MM.1S (cell line): ENCODE data around the gene ADAP1.
"Not testable (repeated sequence)": the region's sequence is repeated elsewhere in the genome, so short reads cannot be mapped to it uniquely, and the experiment has no call there.

Source experiments
- DNase-seq: peaks from one replicate; pipeline ENCODE4 v3.0.0-alpha.2; 2015
- H2AFZ ChIP-seq: fragments of 300-600 bp; sonication (generic); 2 replicates; pipeline ENCODE4 v1.6.0; 2016; ENCODE audit warnings: antibody characterized with exemption, low read length
- H3F3A ChIP-seq: fragments of 300-600 bp; sonication (generic); 2 replicates; pipeline ENCODE4 v1.6.1; 2016; ENCODE audit warnings: mild to moderate bottlenecking, antibody characterized with exemption, low read length, moderate library complexity, mixed read lengths; ENCODE audit not compliant: insufficient read depth
- H3K27ac ChIP-seq: fragments of 300-600 bp; sonication (generic); 2 replicates; pipeline ENCODE4 v1.5.1; 2016; ENCODE audit warnings: mild to moderate bottlenecking, low read length
- H3K27me3 ChIP-seq: fragments of 300-600 bp; sonication (generic); replicated peaks from 2 replicates; pipeline ENCODE4 v1.6.0; 2016; ENCODE audit warnings: low read length; ENCODE audit not compliant: insufficient read depth
- H3K36me3 ChIP-seq: fragments of 300-600 bp; sonication (generic); replicated peaks from 2 replicates; pipeline ENCODE4 v1.6.1; 2016; ENCODE audit warnings: mild to moderate bottlenecking, low read length, mixed read lengths; ENCODE audit not compliant: insufficient read depth
- H3K4me1 ChIP-seq: fragments of 300-600 bp; sonication (generic); 2 replicates; pipeline ENCODE4 v1.6.1; 2016; ENCODE audit warnings: low read length, mixed read lengths
- H3K4me2 ChIP-seq: fragments of 300-600 bp; sonication (generic); 2 replicates; pipeline ENCODE4 v1.6.0; 2016; ENCODE audit warnings: low read depth, low read length
- H3K4me3 ChIP-seq: fragments of 300-600 bp; sonication (generic); 2 replicates; pipeline ENCODE4 v1.5.1; 2016; ENCODE audit warnings: low read length, mixed read lengths
- H3K79me2 ChIP-seq: fragments of 300-600 bp; sonication (generic); 2 replicates; pipeline ENCODE4 v1.6.1; 2016; ENCODE audit warnings: mixed run types, low read length, mixed read lengths
- H3K9ac ChIP-seq: fragments of 300-600 bp; sonication (generic); 2 replicates; pipeline ENCODE4 v1.6.1; 2016; ENCODE audit warnings: low read length, mixed read lengths
- H3K9me2 ChIP-seq: fragments of 300-600 bp; sonication (generic); replicated peaks from 2 replicates; pipeline ENCODE4 v1.6.1; 2016; ENCODE audit warnings: mild to moderate bottlenecking, low read length, mixed read lengths; ENCODE audit not compliant: insufficient read depth
- H3K9me3 ChIP-seq: fragments of 300-600 bp; sonication (generic); replicated peaks from 2 replicates; pipeline ENCODE4 v1.6.1; 2016; ENCODE audit warnings: mild to moderate bottlenecking, low read length, mixed read lengths; ENCODE audit not compliant: insufficient read depth
- H4K20me1 ChIP-seq: fragments of 300-600 bp; sonication (generic); 2 replicates; pipeline ENCODE4 v1.6.1; 2016; ENCODE audit warnings: mild to moderate bottlenecking, low read length, moderate library complexity, mixed read lengths; ENCODE audit not compliant: insufficient read depth
- EZH2 ChIP-seq: fragments of 300-600 bp; sonication (generic); optimal IDR thresholded peaks from 2 replicates; pipeline ENCODE3; 2017; ENCODE audit warnings: low read depth, mild to moderate bottlenecking, antibody characterized with exemption, low read length, mixed read lengths
- EZH2phosphoT487 ChIP-seq: fragments of 300-600 bp; sonication (generic); IDR thresholded peaks from 2 replicates; pipeline ENCODE4 v1.6.1; 2018; ENCODE audit warnings: antibody characterized with exemption, low read length
- TF ChIP-seq, protein P1 (sequence below): fragments of 300-600 bp; sonication (generic); IDR thresholded peaks from 2 replicates; pipeline ENCODE4 v1.5.1; 2016; ENCODE audit warnings: antibody characterized with exemption, low read length, mixed read lengths

ADAP1 gene

DNA sequence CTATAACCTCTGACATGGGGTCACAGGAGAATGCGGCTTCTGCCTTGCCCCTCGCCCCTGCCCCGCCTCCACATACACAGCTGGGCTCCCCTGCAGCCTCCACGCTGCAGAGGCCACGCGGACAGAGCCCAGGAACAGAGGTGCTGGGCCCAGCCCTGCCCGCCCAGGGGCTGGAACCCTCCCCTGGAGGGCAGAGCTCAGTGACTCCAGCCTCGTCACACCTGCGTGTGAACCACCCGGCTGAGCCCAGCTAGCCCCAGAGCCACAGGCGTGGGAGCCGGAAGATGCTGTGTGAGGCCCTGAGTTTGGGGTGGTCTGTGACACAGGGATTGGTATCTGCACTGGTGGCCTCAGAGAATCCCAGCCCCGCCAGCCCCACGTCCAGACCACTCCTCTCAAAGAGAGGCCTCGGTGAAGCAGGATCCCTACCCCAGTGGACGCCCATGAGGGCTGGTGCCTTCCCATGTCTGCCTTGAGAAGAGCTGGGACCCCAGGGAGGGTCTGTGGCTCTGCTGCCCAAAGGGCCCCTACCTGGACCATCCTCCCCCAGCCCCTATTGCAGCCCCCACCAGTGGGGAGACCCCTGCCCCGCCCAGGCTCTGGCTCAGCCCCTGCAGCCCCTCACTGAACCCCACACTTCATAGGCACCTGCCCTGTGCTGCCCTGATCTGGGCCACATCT, 8.1 kb upstream of the ADAP1 start:
- Histone ChIP-seq H3K4me1 (peaks cover 12% of the 10 kb centered on the region), H3K4me3 (no peak overlapping the region), H3F3A (peaks cover 10% of the 10 kb centered on the region), H3K4me2 (no peak overlapping the region), H3K9me3 (no peaks in the 10 kb centered on the region), H3K27ac (no peak overlapping the region), H3K36me3 (no peaks in the 10 kb centered on the region; the same call in 1 of the 2 replicates), H2AFZ (no peak overlapping the region), H4K20me1 (no peaks in the 10 kb centered on the region), H3K9ac (no peak overlapping the region), H3K79me2 (no peaks in the 10 kb centered on the region), H3K27me3 (peaks cover 35% of the 10 kb centered on the region), H3K9me2 (no peaks in the 10 kb centered on the region)
- no peak for TF ChIP-seq EZH2
- TF ChIP-seq, protein P1, sequence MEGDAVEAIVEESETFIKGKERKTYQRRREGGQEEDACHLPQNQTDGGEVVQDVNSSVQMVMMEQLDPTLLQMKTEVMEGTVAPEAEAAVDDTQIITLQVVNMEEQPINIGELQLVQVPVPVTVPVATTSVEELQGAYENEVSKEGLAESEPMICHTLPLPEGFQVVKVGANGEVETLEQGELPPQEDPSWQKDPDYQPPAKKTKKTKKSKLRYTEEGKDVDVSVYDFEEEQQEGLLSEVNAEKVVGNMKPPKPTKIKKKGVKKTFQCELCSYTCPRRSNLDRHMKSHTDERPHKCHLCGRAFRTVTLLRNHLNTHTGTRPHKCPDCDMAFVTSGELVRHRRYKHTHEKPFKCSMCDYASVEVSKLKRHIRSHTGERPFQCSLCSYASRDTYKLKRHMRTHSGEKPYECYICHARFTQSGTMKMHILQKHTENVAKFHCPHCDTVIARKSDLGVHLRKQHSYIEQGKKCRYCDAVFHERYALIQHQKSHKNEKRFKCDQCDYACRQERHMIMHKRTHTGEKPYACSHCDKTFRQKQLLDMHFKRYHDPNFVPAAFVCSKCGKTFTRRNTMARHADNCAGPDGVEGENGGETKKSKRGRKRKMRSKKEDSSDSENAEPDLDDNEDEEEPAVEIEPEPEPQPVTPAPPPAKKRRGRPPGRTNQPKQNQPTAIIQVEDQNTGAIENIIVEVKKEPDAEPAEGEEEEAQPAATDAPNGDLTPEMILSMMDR = no peak
- no peak for TF ChIP-seq EZH2phosphoT487
- no peak for DNase-seq

DNA sequence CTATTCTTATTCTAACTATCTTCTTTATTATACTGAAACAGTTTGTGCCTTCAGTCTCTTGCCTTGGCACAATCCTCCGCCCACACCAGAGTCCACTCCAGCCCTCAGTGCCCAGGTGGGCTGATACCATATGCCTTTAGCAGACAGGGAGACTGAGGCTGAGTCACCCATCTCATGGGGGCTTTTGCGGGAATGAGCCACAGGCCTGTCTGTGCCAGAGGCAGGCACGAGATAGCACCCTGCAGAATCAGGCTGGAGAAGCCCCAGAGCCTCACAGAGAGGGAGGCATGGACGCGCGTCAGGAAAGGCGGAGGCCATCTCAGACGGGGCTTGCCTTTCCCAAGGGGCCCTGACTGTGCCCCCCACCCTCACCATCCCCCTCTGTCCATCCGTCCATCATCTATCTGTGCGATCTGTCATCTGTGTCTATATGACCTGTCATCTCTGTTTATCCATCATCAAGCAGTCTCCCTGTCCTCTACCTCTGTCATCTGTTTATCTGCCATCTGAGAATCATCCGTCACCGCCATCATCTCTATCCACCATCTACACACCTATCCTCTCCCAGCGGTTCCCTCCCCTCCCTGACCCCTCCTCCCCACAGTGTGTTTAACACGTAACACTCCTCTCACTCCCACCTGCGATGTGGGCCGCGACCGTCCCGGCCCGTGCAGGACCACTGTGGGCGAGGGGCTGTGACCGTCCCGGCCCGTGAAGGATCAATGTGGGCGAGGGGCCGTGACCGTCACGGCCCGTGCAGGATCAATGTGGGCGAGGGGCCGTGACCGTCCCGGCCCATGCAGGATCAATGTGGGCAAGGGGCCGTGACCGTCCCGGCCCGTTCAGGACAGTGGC, 7.3 kb upstream of the ADAP1 start:
- Histone ChIP-seq H3F3A (peaks cover 10% of the 10 kb centered on the region), H3K4me2 (no peak overlapping the region), H3K4me1 (peaks cover 12% of the 10 kb centered on the region), H3K27ac (no peak overlapping the region), H3K9me2 (no peaks in the 10 kb centered on the region), H2AFZ (no peak overlapping the region), H3K79me2 (no peaks in the 10 kb centered on the region), H3K9ac (no peak overlapping the region), H3K9me3 (no peaks in the 10 kb centered on the region), H3K36me3 (no peaks in the 10 kb centered on the region), H3K4me3 (no peak overlapping the region), H4K20me1 (no peaks in the 10 kb centered on the region), H3K27me3 (peaks cover 42% of the 10 kb centered on the region)
- no peak for TF ChIP-seq EZH2phosphoT487
- no peak for TF ChIP-seq EZH2
- TF ChIP-seq, protein P1 = no peak
- no peak for DNase-seq

DNA sequence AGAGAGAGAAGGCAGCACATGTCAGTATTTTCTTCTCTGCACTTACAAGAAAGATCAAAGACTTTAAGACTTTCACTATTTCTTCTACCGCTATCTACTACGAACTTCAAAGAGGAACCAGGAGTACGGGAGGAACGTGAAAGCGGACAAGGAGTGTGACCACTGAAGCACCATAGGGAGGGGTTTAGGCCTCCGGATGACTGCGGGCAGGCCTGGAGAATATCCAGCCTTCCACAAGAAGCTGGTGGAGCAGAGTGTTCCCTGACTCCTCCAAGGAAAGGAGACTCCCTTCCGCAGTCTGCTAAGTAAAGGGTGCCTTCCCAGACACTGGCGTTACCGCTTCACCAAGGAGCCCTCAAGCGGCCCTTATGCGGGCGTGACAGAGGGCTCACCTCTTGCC, 6.5 kb upstream of the ADAP1 start:
- H3K4me3 ChIP-seq, H3F3A ChIP-seq: not testable (repeated sequence)

More for the DNA sequence above, 6.5 kb upstream of the ADAP1 start:
- not testable (repeated sequence) for H3K36me3 ChIP-seq, H3K79me2 ChIP-seq, H3K9me2 ChIP-seq, H4K20me1 ChIP-seq, H3K9ac ChIP-seq, H3K4me2 ChIP-seq, H2AFZ ChIP-seq, H3K9me3 ChIP-seq, H3K27ac ChIP-seq, H3K4me1 ChIP-seq, DNase-seq
- peaks cover 46% of the 10 kb centered on the region for H3K27me3 ChIP-seq
